IMR-90 (cell line): Measurements from ENCODE around the gene GPR17. TPM values are rescaled to one million over a fixed set of nuclear protein-coding genes. Genes with fewer than 3 reads are reported as not detected.

ENCODE experiments used
- ATAC-seq: fragments of 200-7000 bp; cut with Tn5 transposase; 2 replicates; pipeline ENCODE4 v1.9.1; 2020; ENCODE audit warnings: low read depth, mild to moderate bottlenecking, moderate library complexity
- BruUV-seq: library from RNA; stranded (reverse); fragments of 400-500 nt; replicated peaks from 2 replicates; lab custom pipeline; 2021; lab: Mats Ljungman, UMichigan
- CTCF ChIA-PET: fragments of 300-600 bp; formaldehyde crosslinking; extraction: SDS; loops from one replicate; lab custom pipeline; 2021; ENCODE audit warnings: antibody characterized with exemption; lab: Yijun Ruan, JAX
- POLR2A ChIA-PET: fragments of 300-600 bp; sonication (Branson Sonifier 250); formaldehyde crosslinking; loops from one replicate; lab custom pipeline; 2022; ENCODE audit warnings: antibody characterized with exemption; ENCODE audit not compliant: unreplicated experiment; lab: Charles Lee
- DNase-seq: peaks from one replicate; pipeline ENCODE4 v3.0.0; 2013
- H2AFZ ChIP-seq: replicated peaks from 2 replicates; pipeline ENCODE3; 2013; ENCODE audit warnings: low read length, mild to moderate bottlenecking; ENCODE audit not compliant: poor library complexity
- H2AK5ac ChIP-seq: 2 replicates; pipeline ENCODE4 v1.6.1; 2013; ENCODE audit warnings: low read depth, low read length, inconsistent platforms
- H2AK9ac ChIP-seq: replicated peaks from 2 replicates; pipeline ENCODE3; 2013; ENCODE audit warnings: mild to moderate bottlenecking, low read depth, low read length, moderate library complexity; ENCODE audit not compliant: poor library complexity
- H2BK120ac ChIP-seq: 2 replicates; pipeline ENCODE4 v1.6.1; 2013; ENCODE audit warnings: low read depth, low read length, inconsistent platforms
- H2BK15ac ChIP-seq: 3 replicates; pipeline ENCODE4 v1.6.1; 2013; ENCODE audit warnings: low read depth, low read length, inconsistent platforms
- H2BK20ac ChIP-seq: 2 replicates; pipeline ENCODE4 v1.6.1; 2013; ENCODE audit warnings: low read depth, mild to moderate bottlenecking, inconsistent platforms, low read length, moderate library complexity
- H2BK5ac ChIP-seq: 2 replicates; pipeline ENCODE4 v1.6.1; 2013; ENCODE audit warnings: mild to moderate bottlenecking, low read depth, low read length, inconsistent platforms; ENCODE audit not compliant: poor library complexity, severe bottlenecking
- H3K14ac ChIP-seq: replicated peaks from 2 replicates; pipeline ENCODE4 v1.6.1; 2013; ENCODE audit warnings: low read depth, low read length, inconsistent platforms
- H3K18ac ChIP-seq: 2 replicates; pipeline ENCODE4 v1.6.1; 2013; ENCODE audit warnings: low read depth, low read length, control low read depth
- H3K23ac ChIP-seq: 2 replicates; pipeline ENCODE4 v1.6.1; 2013; ENCODE audit warnings: low read depth, low read length, inconsistent platforms
- H3K27ac ChIP-seq: 2 replicates; pipeline ENCODE4 v1.5.1; 2013; ENCODE audit warnings: mild to moderate bottlenecking, control low read depth, low read length; ENCODE audit not compliant: insufficient read depth
- H3K27me3 ChIP-seq: 2 replicates; pipeline ENCODE4 v1.6.1; 2013; ENCODE audit warnings: low read length; ENCODE audit not compliant: control insufficient read depth, insufficient read depth
- H3K36me3 ChIP-seq: 2 replicates; pipeline ENCODE4 v1.6.1; 2013; ENCODE audit warnings: low read length, mixed read lengths; ENCODE audit not compliant: control insufficient read depth, insufficient read depth
- H3K4ac ChIP-seq: 2 replicates; pipeline ENCODE4 v1.6.1; 2013; ENCODE audit warnings: low read depth, low read length, inconsistent platforms
- H3K4me1 ChIP-seq: 2 replicates; pipeline ENCODE4 v1.6.1; 2013; ENCODE audit warnings: low read length, mixed read lengths; ENCODE audit not compliant: control insufficient read depth, insufficient read depth
- H3K4me2 ChIP-seq: 2 replicates; pipeline ENCODE4 v1.6.1; 2013; ENCODE audit warnings: low read depth, mild to moderate bottlenecking, control low read depth, low read length, moderate library complexity
- H3K4me3 ChIP-seq: 2 replicates; pipeline ENCODE4 v1.5.1; 2013; ENCODE audit warnings: low read depth, mild to moderate bottlenecking, control low read depth, low read length, moderate library complexity; ENCODE audit not compliant: insufficient read depth
- H3K56ac ChIP-seq: 2 replicates; pipeline ENCODE4 v1.6.1; 2013; ENCODE audit warnings: low read length, inconsistent platforms; ENCODE audit not compliant: insufficient read depth; ENCODE audit errors: extremely low read depth
- H3K79me1 ChIP-seq, 2 experiments: 2 replicates each; pipeline ENCODE4 v1.6.1; 2013; ENCODE audit warnings: low read length in 2 of 2, inconsistent platforms in 1 of 2, low read depth in 1 of 2
- H3K9ac ChIP-seq: 2 replicates; pipeline ENCODE4 v1.6.1; 2013; ENCODE audit warnings: low read depth, low read length, control low read depth
- H3K9me1 ChIP-seq: 2 replicates; pipeline ENCODE4 v1.6.1; 2013; ENCODE audit warnings: low read length, inconsistent platforms; ENCODE audit not compliant: insufficient read depth
- H3K9me3 ChIP-seq: 2 replicates; pipeline ENCODE4 v1.6.1; 2013; ENCODE audit warnings: low read length; ENCODE audit not compliant: control insufficient read depth, insufficient read depth
- H4K20me1 ChIP-seq: 2 replicates; pipeline ENCODE4 v1.6.1; 2013; ENCODE audit warnings: low read length, inconsistent platforms; ENCODE audit not compliant: insufficient read depth
- H4K5ac ChIP-seq: 2 replicates; pipeline ENCODE4 v1.6.1; 2013; ENCODE audit warnings: mild to moderate bottlenecking, low read depth, low read length, control low read depth
- H4K8ac ChIP-seq, 2 experiments: 2 replicates each; pipeline ENCODE4 v1.6.1; 2013; ENCODE audit warnings: low read depth in 2 of 2, low read length in 2 of 2, control low read depth in 1 of 2, inconsistent platforms in 1 of 2
- H4K91ac ChIP-seq: 2 replicates; pipeline ENCODE4 v1.6.1; 2013; ENCODE audit warnings: low read depth, low read length, inconsistent platforms; ENCODE audit not compliant: insufficient read depth
- CHD1 ChIP-seq: IDR thresholded peaks from 2 replicates; pipeline ENCODE4 v1.6.1; 2012; ENCODE audit warnings: low read depth, low read length, improper control_type of control experiment
- NFE2L2 ChIP-seq: fragments of 150-350 bp; IDR thresholded peaks from 2 replicates; pipeline ENCODE4 v1.6.1; 2016; ENCODE audit warnings: low read depth, mild to moderate bottlenecking, low read length
- WGBS, 2 experiments: methylation state at CpG; one replicate each; pipeline versions ENCODE4 v1.1.5 to v1.1.7; 2013; ENCODE audit warnings: missing lambda C conversion rate in 2 of 2; ENCODE audit not compliant: insufficient read length in 1 of 2; ENCODE audit errors: extremely low coverage in 2 of 2; 5-methylcytosine and 5-hydroxymethylcytosine counted together
- dilution Hi-C: fragments of 300-500 bp; cut with HindIII; formaldehyde crosslinking; loops from one replicate; pipeline ENCODE4 v1.14.3; 2018; ENCODE audit warnings: low sequenced_read_pairs; ENCODE audit not compliant: unreplicated experiment
- in situ Hi-C: fragments of 300-500 bp; cut with MboI; formaldehyde crosslinking; loops from 3 replicates; pipeline ENCODE4 v1.14.3; 2019; ENCODE audit warnings: low sequenced_read_pairs, inconsistent platforms, mixed read lengths
- intact Hi-C: fragments of 100-400 bp; cut with micrococcal nuclease; formaldehyde crosslinking; loops from 2 replicates; pipeline ENCODE4 v1.10.0; 2022
- polyA plus RNA-seq, 3 experiments: library from polyadenylated mRNA; depleted of rRNA; stranded (reverse); fragments of >200 nt; gene quantifications; 2 replicates each; pipeline ENCODE4 v1.2.3, GENCODE V29; 2012; ENCODE audit warnings: low replicate concordance in 1 of 3
- total RNA-seq: library from RNA; depleted of rRNA; stranded (reverse); fragments of >200 nt; gene quantifications from 2 replicates; pipeline ENCODE4 v1.2.3, GENCODE V29; 2012

GPR17 gene
- total and polyA plus RNA-seq, 2 of the 4 experiments (the other 2 are of a cell fraction): not detected

DNA sequence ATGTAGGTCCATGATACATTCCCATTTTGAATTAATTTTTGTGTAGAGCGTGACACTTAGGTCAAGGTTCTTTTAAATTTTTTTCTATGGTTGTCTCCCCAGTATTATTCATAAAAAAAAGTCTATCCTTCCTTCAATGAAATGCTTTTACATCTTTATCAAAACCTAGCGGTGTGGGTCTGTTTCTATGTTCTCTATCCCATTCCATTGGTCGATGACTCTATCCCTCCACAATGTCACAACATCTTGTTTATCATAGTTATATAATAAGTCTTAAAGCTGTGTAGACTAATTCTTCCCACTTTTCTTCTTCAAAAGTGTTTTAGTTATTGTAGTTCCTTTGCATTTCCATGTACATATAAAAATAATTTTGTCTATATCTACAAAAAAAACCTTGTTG is 47.2 kb upstream of the GPR17 start:
- Histone ChIP-seq H4K20me1 (no peaks in the 10 kb centered on the region), H2BK5ac (no peak overlapping the region), H3K36me3 (no peaks in the 10 kb centered on the region), H3K56ac (no peak overlapping the region), H3K18ac (no peak overlapping the region), H2BK20ac (no peak overlapping the region), H3K4me2 (no peak overlapping the region), H4K5ac (no peak overlapping the region), H3K79me1 (no peaks in the 10 kb centered on the region), H3K27me3 (no peaks in the 10 kb centered on the region), H3K4me3 (no peak overlapping the region), H2BK120ac (no peak overlapping the region), H3K23ac (no peak overlapping the region), H3K9me1 (no peaks in the 10 kb centered on the region), H2AFZ (no peak overlapping the region), H3K14ac (no peak overlapping the region), H4K91ac (no peak overlapping the region), H2AK5ac (no peak overlapping the region), H2BK15ac (no peak overlapping the region), H3K9ac (no peak overlapping the region), H3K4ac (no peak overlapping the region), H2AK9ac (no peak overlapping the region), H3K4me1 (peaks cover 2% of the 10 kb centered on the region; the same call in 1 of the 2 replicates), H3K9me3 (peaks cover 13% of the 10 kb centered on the region), H4K8ac (no peak overlapping the region), H3K27ac (no peak overlapping the region)
- in situ Hi-C loops: no loop called here
- DNase-seq: no peak
- WGBS, 2 experiments: no CpG with 5 or more reads among the region's 3 CpGs
- CTCF ChIA-PET: no interaction called here
- POLR2A ChIA-PET: no interaction called here
- intact Hi-C loops: no loop called here
- ATAC-seq: no peak
- BruUV-seq: no TSS peak
- TF ChIP-seq NFE2L2 (no peak), CHD1 (no peak)
- dilution Hi-C loops: no loop called here
